ENCODE results near the gene ABCA6.

- TF ChIP-seq CTCF (conservative IDR thresholded peaks at IDR 0.05 in 1 of 2, IDR thresholded peaks at IDR 0.05 in 1 of 2; ENCODE audit: low read depth in 1 of 2, low read length in 2 of 2), result no peak
- TF ChIP-seq EZH2 (IDR thresholded peaks at IDR 0.05; ENCODE audit: low read length, missing control alignments), result no peak
Measured at GRCh38 chr17:69069226-69069750, 72.4 kb downstream of the ABCA6 start.
